H9 (cell line): Measurements from ENCODE around the gene IRF2BP2. TPM values are rescaled to one million over a fixed set of nuclear protein-coding genes. Genes with fewer than 3 reads are reported as not detected.

Experiments
- DNase-seq: peaks from one replicate; pipeline ENCODE4 v3.0.0-alpha.2; 2017
- H2AFZ ChIP-seq: one replicate; pipeline ENCODE4 v1.6.1; 2013; ENCODE audit warnings: mild to moderate bottlenecking, low read length, control low read depth, moderate library complexity
- H2AK5ac ChIP-seq: 2 replicates; pipeline ENCODE4 v1.6.1; 2013; ENCODE audit warnings: low read length, control low read depth, mixed read lengths; ENCODE audit not compliant: insufficient read length
- H2BK120ac ChIP-seq: one replicate; pipeline ENCODE4 v1.6.1; 2013; ENCODE audit warnings: low read depth, mild to moderate bottlenecking, low read length, control low read depth, inconsistent platforms; ENCODE audit not compliant: poor library complexity, severe bottlenecking
- H2BK12ac ChIP-seq: 2 replicates; pipeline ENCODE4 v1.6.1; 2013; ENCODE audit warnings: low read length, control low read depth, mixed read lengths, low read depth; ENCODE audit not compliant: insufficient read length
- H2BK15ac ChIP-seq: 2 replicates; pipeline ENCODE4 v1.6.1; 2013; ENCODE audit warnings: low read depth, low read length, control low read depth
- H2BK20ac ChIP-seq: one replicate; pipeline ENCODE4 v1.6.1; 2013; ENCODE audit warnings: low read depth, mild to moderate bottlenecking, low read length, control low read depth, inconsistent platforms; ENCODE audit not compliant: poor library complexity, severe bottlenecking
- H2BK5ac ChIP-seq: 2 replicates; pipeline ENCODE4 v1.6.1; 2013; ENCODE audit warnings: low read length, control low read depth, mixed read lengths; ENCODE audit not compliant: insufficient read length
- H3K14ac ChIP-seq: 2 replicates; pipeline ENCODE4 v1.6.1; 2013; ENCODE audit warnings: low read length, control low read depth; ENCODE audit not compliant: insufficient read depth
- H3K18ac ChIP-seq: 2 replicates; pipeline ENCODE4 v1.6.1; 2013; ENCODE audit warnings: low read depth, mild to moderate bottlenecking, mixed read lengths, low read length, control low read depth; ENCODE audit not compliant: insufficient read length
- H3K23ac ChIP-seq: 2 replicates; pipeline ENCODE4 v1.6.1; 2013; ENCODE audit warnings: low read length, control low read depth, mixed read lengths, low read depth; ENCODE audit not compliant: insufficient read length
- H3K23me2 ChIP-seq: 2 replicates; pipeline ENCODE4 v1.6.1; 2013; ENCODE audit warnings: low read depth, mild to moderate bottlenecking, mixed read lengths, low read length, control low read depth; ENCODE audit not compliant: insufficient read length, poor library complexity, severe bottlenecking
- H3K27ac ChIP-seq: 2 replicates; pipeline ENCODE4 v1.5.1; 2013; ENCODE audit warnings: low read length, control low read depth, mixed read lengths, low read depth; ENCODE audit not compliant: insufficient read length
- H3K27me3 ChIP-seq: 2 replicates; pipeline ENCODE4 v1.6.1; 2013; ENCODE audit warnings: low read length, control low read depth, inconsistent platforms; ENCODE audit not compliant: insufficient read depth
- H3K4ac ChIP-seq: 2 replicates; pipeline ENCODE4 v1.6.1; 2013; ENCODE audit warnings: low read depth, mild to moderate bottlenecking, control low read depth, inconsistent platforms, low read length, moderate library complexity
- H3K4me1 ChIP-seq: 2 replicates; pipeline ENCODE4 v1.6.1; 2013; ENCODE audit warnings: low read length, control low read depth, inconsistent platforms; ENCODE audit not compliant: insufficient read depth
- H3K4me2 ChIP-seq: 2 replicates; pipeline ENCODE4 v1.6.1; 2013; ENCODE audit warnings: low read length, control low read depth, mixed read lengths; ENCODE audit not compliant: insufficient read length, insufficient read depth
- H3K56ac ChIP-seq: 2 replicates; pipeline ENCODE4 v1.6.1; 2013; ENCODE audit warnings: low read depth, mild to moderate bottlenecking, mixed read lengths, low read length, control low read depth; ENCODE audit not compliant: insufficient read length
- H3K79me1 ChIP-seq: 2 replicates; pipeline ENCODE4 v1.6.1; 2013; ENCODE audit warnings: low read depth, mild to moderate bottlenecking, moderate library complexity, low read length, control low read depth, inconsistent platforms; ENCODE audit not compliant: insufficient read depth, poor library complexity, severe bottlenecking
- H3K79me2 ChIP-seq: 2 replicates; pipeline ENCODE4 v1.6.1; 2013; ENCODE audit warnings: low read length, control low read depth, inconsistent platforms; ENCODE audit not compliant: insufficient read depth
- H3K9ac ChIP-seq: 2 replicates; pipeline ENCODE4 v1.6.1; 2013; ENCODE audit warnings: low read length, control low read depth, mixed read lengths; ENCODE audit not compliant: insufficient read length; ENCODE audit errors: extremely low read depth
- H3K9me3 ChIP-seq: one replicate; pipeline ENCODE4 v1.6.1; 2013; ENCODE audit warnings: low read depth, low read length, inconsistent platforms; ENCODE audit not compliant: control insufficient read depth
- H3T11ph ChIP-seq: one replicate; pipeline ENCODE4 v1.6.1; 2013; ENCODE audit warnings: mild to moderate bottlenecking, low read length, control low read depth, inconsistent platforms
- H4K20me1 ChIP-seq: one replicate; pipeline ENCODE4 v1.6.1; 2013; ENCODE audit not compliant: control insufficient read depth, insufficient read length, insufficient read depth
- H4K5ac ChIP-seq: 2 replicates; pipeline ENCODE4 v1.6.1; 2013; ENCODE audit warnings: low read depth, mild to moderate bottlenecking, mixed read lengths, low read length, control low read depth; ENCODE audit not compliant: insufficient read length
- H4K8ac ChIP-seq: replicated peaks from 2 replicates; pipeline ENCODE4 v1.6.1; 2013; ENCODE audit warnings: low read length, control low read depth, mixed read lengths, low read depth; ENCODE audit not compliant: insufficient read length
- H4K91ac ChIP-seq: 2 replicates; pipeline ENCODE4 v1.6.1; 2013; ENCODE audit warnings: low read depth, mild to moderate bottlenecking, moderate library complexity, mixed read lengths, low read length, control low read depth; ENCODE audit not compliant: insufficient read length
- H3K27ac Mint-ChIP-seq, 3 experiments: 2 replicates in 2 of 3; 3 replicates in 1 of 3; pipeline ENCODE4 v1.8.0; 2020 to 2021; ENCODE audit warnings: mixed read lengths in 3 of 3, mild to moderate bottlenecking in 1 of 3, moderate library complexity in 1 of 3
- H3K27me3 Mint-ChIP-seq: 2 replicates; pipeline ENCODE4 v1.8.0; 2021; ENCODE audit warnings: low read depth, mild to moderate bottlenecking, moderate library complexity, mixed read lengths
- H3K36me3 Mint-ChIP-seq, 3 experiments: 2 replicates in 2 of 3; 3 replicates in 1 of 3; pipeline ENCODE4 v1.8.0; 2020 to 2021; ENCODE audit warnings: low read depth in 3 of 3, mixed read lengths in 3 of 3; ENCODE audit not compliant: insufficient read depth in 1 of 3
- H3K4me1 Mint-ChIP-seq, 2 experiments: 2 replicates each; pipeline ENCODE4 v1.8.0; 2020; ENCODE audit warnings: mixed read lengths in 2 of 2
- H3K4me3 Mint-ChIP-seq, 2 experiments: 2 replicates in 1 of 2; 3 replicates in 1 of 2; pipeline ENCODE4 v1.8.0; 2020 to 2021; ENCODE audit warnings: mild to moderate bottlenecking in 2 of 2, mixed read lengths in 2 of 2, moderate library complexity in 1 of 2
- H3K9me3 Mint-ChIP-seq, 2 experiments: 2 replicates in 1 of 2; 3 replicates in 1 of 2; pipeline ENCODE4 v1.8.0; 2020; ENCODE audit warnings: mild to moderate bottlenecking in 2 of 2, mixed read lengths in 2 of 2, moderate library complexity in 1 of 2
- WGBS: extraction: QIAGEN DNeasy Blood & Tissue Kit; methylation state at CpG from one replicate; pipeline ENCODE4 v1.1.7; 2013; ENCODE audit warnings: missing lambda C conversion rate, low lambda C conversion rate, mixed read lengths; ENCODE audit not compliant: insufficient read length; ENCODE audit errors: extremely low coverage; 5-methylcytosine and 5-hydroxymethylcytosine counted together
- total RNA-seq: library from RNA; stranded (reverse); gene quantifications from 2 replicates; pipeline ENCODE4 v1.2.1, GENCODE V29; 2021
- TF ChIP-seq, protein P1 (sequence below): fragments of 200-600 bp; sonication (generic); conservative IDR thresholded peaks from 3 replicates; pipeline ENCODE4 v1.8.0; 2021; ENCODE audit warnings: antibody characterized with exemption, mild to moderate bottlenecking

IRF2BP2 gene
- total RNA-seq, 1 experiment from 2014 or later = 80.2 TPM

- no peak for DNase-seq
- Histone ChIP-seq H3K9ac (no peak overlapping the region), H3K14ac (no peak overlapping the region; the same call in 1 of the 2 replicates), H3K4me1 (peaks cover 11% of the 10 kb centered on the region), H2AFZ (no peak overlapping the region), H4K8ac (no peak overlapping the region), H2BK12ac (no peak overlapping the region), H4K91ac (no peak overlapping the region), H3K4ac (no peak overlapping the region), H3K23me2 (peaks cover 18% of the 10 kb centered on the region), H3T11ph (no peak overlapping the region), H4K5ac (no peak overlapping the region), H3K79me2 (peaks cover 32% of the 10 kb centered on the region; the same call in 1 of the 2 replicates), H2BK20ac (no peak overlapping the region), H3K23ac (no peak overlapping the region), H2BK5ac (no peak overlapping the region), H2BK15ac (no peak overlapping the region), H3K9me3 (no peaks in the 10 kb centered on the region), H4K20me1 (no peaks in the 10 kb centered on the region), H3K27me3 (no peaks in the 10 kb centered on the region), H3K27ac (no peak overlapping the region), H2AK5ac (no peak overlapping the region), H3K56ac (no peak overlapping the region), H3K79me1 (no peaks in the 10 kb centered on the region), H2BK120ac (no peak overlapping the region), H3K4me2 (peak overlapping the region; percentile 97), H3K18ac (no peak overlapping the region)
- Mint-ChIP-seq H3K27me3 (no peaks in the 10 kb centered on the region), H3K27ac (peak overlapping the region in 1 of 3 experiments; percentile 85; a peak in 3 of 7 replicates), H3K9me3 (peaks cover 0 to 3% of the 10 kb centered on the region in 2 experiments; a peak in 3 of 5 replicates), H3K4me3 (peak overlapping the region; percentile 91 to 92), H3K4me1 (peaks cover 54 to 64% of the 10 kb centered on the region in 2 experiments), H3K36me3 (peaks cover 24 to 47% (median 26%) of the 10 kb centered on the region in 3 experiments)
- TF ChIP-seq, protein P1, sequence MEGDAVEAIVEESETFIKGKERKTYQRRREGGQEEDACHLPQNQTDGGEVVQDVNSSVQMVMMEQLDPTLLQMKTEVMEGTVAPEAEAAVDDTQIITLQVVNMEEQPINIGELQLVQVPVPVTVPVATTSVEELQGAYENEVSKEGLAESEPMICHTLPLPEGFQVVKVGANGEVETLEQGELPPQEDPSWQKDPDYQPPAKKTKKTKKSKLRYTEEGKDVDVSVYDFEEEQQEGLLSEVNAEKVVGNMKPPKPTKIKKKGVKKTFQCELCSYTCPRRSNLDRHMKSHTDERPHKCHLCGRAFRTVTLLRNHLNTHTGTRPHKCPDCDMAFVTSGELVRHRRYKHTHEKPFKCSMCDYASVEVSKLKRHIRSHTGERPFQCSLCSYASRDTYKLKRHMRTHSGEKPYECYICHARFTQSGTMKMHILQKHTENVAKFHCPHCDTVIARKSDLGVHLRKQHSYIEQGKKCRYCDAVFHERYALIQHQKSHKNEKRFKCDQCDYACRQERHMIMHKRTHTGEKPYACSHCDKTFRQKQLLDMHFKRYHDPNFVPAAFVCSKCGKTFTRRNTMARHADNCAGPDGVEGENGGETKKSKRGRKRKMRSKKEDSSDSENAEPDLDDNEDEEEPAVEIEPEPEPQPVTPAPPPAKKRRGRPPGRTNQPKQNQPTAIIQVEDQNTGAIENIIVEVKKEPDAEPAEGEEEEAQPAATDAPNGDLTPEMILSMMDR = peak; percentile 46; the same call in 2 of the 3 replicates
- no CpG with 5 or more reads among the region's 22 CpGs for WGBS
These were observed 2.6 kb downstream of the IRF2BP2 start for GRCh38 chr1:234607109-234608024.
